Endothelial cell of umbilical vein (primary cell): Measurements from ENCODE around the gene SGCE. TPM values are rescaled to one million over a fixed set of nuclear protein-coding genes. Genes with fewer than 3 reads are reported as not detected.

Source experiments
- BruUV-seq: library from RNA; stranded (reverse); fragments of 400-500 nt; replicated peaks from 2 replicates; lab custom pipeline; 2021; lab: Mats Ljungman, UMichigan
- CTCF ChIA-PET: fragments of 300-600, 350-600 bp; sonication (Branson Sonifier 250); formaldehyde crosslinking; loops from one replicate; lab custom pipeline; 2021; ENCODE audit warnings: antibody characterized with exemption, inconsistent platforms; lab: Charles Lee
- POLR2A ChIA-PET: fragments of 300-600, 350-600 bp; sonication (Branson Sonifier 250); formaldehyde crosslinking; loops from one replicate; lab custom pipeline; 2021; ENCODE audit warnings: antibody characterized with exemption, inconsistent platforms; lab: Charles Lee
- DNase-seq: peaks from one replicate; pipeline ENCODE4 v3.0.0-alpha.2; 2011; ENCODE audit warnings: low read depth, low spot score
- FAIRE-seq: peaks from 2 replicates; lab custom pipeline; 2011; peaks lifted over from hg19 to GRCh38; lab: Jason Lieb, UNC
- H2AFZ ChIP-seq: 2 replicates; pipeline ENCODE4 v1.6.0; 2012; ENCODE audit warnings: low read depth, low read length, control low read depth, inconsistent platforms
- H3K27ac ChIP-seq: 2 replicates; pipeline ENCODE4 v1.5.1; 2011; ENCODE audit warnings: low read depth, mild to moderate bottlenecking, control low read depth, low read length, moderate library complexity; ENCODE audit not compliant: insufficient read depth
- H3K27me3 ChIP-seq, 2 experiments: 2 replicates each; pipeline versions ENCODE4 v1.6.0 to v1.6.1; 2011; ENCODE audit warnings: low read length in 2 of 2, mixed read lengths in 1 of 2; ENCODE audit not compliant: control insufficient read depth in 2 of 2, insufficient read depth in 2 of 2
- H3K36me3 ChIP-seq, 2 experiments: 2 replicates in 1 of 2; 3 replicates in 1 of 2; pipeline ENCODE4 v1.5.1; 2011; ENCODE audit warnings: low read length in 2 of 2, mild to moderate bottlenecking in 1 of 2, moderate library complexity in 1 of 2; ENCODE audit not compliant: control insufficient read depth in 2 of 2, insufficient read depth in 2 of 2; ENCODE audit errors: extremely low read depth in 1 of 2
- H3K4me1 ChIP-seq: 3 replicates; pipeline ENCODE4 v1.5.1; 2011; ENCODE audit warnings: mild to moderate bottlenecking, low read length; ENCODE audit not compliant: control insufficient read depth, insufficient read depth; ENCODE audit errors: extremely low read depth
- H3K4me2 ChIP-seq: 2 replicates; pipeline ENCODE4 v1.6.1; 2011; ENCODE audit warnings: low read length, control low read depth, mixed read lengths; ENCODE audit not compliant: insufficient read depth
- H3K4me3 ChIP-seq, 3 experiments: fragments of 200-600 bp in 1 of 3; sonication (generic), shearing (Covaris generic) in 1 of 3; replicated peaks in 1 of 3; 2 replicates each; pipeline ENCODE4 v1.5.1; 2011 to 2016; ENCODE audit warnings: control low read depth in 3 of 3, low read length in 3 of 3, mild to moderate bottlenecking in 2 of 3, inconsistent platforms in 1 of 3, low read depth in 1 of 3, moderate library complexity in 1 of 3; ENCODE audit not compliant: insufficient read depth in 1 of 3
- H3K79me2 ChIP-seq: 2 replicates; pipeline ENCODE4 v1.6.0; 2012; ENCODE audit warnings: low read length, inconsistent platforms; ENCODE audit not compliant: control insufficient read depth, insufficient read depth
- H3K9ac ChIP-seq: replicated peaks from 2 replicates; pipeline ENCODE3; 2011; ENCODE audit warnings: low read length, control low read depth; ENCODE audit not compliant: insufficient read depth; ENCODE audit errors: extremely low read depth
- H3K9me1 ChIP-seq: replicated peaks from 3 replicates; pipeline ENCODE4 v1.6.0; 2011; ENCODE audit warnings: mild to moderate bottlenecking, low read length; ENCODE audit not compliant: control insufficient read depth, insufficient read depth; ENCODE audit errors: extremely low read depth
- H3K9me3 ChIP-seq: replicated peaks from 2 replicates; pipeline ENCODE4 v1.5.1; 2012; ENCODE audit warnings: low read length, inconsistent platforms; ENCODE audit not compliant: control insufficient read depth, insufficient read depth
- H4K20me1 ChIP-seq: replicated peaks from 2 replicates; pipeline ENCODE3; 2011; ENCODE audit warnings: mild to moderate bottlenecking, low read length; ENCODE audit not compliant: control insufficient read depth, insufficient read depth; ENCODE audit errors: extremely low read depth
- EZH2 ChIP-seq: IDR thresholded peaks from 2 replicates; pipeline ENCODE4 v1.6.1; 2012; ENCODE audit warnings: borderline replicate concordance, low read depth, mild to moderate bottlenecking, moderate library complexity, low read length, inconsistent platforms; ENCODE audit not compliant: severe bottlenecking
- FOS ChIP-seq: IDR thresholded peaks from 2 replicates; pipeline ENCODE4 v1.6.1; 2011; ENCODE audit warnings: mild to moderate bottlenecking, low read length, moderate library complexity, borderline replicate concordance; ENCODE audit not compliant: insufficient read depth
- GATA2 ChIP-seq: IDR thresholded peaks from 2 replicates; pipeline ENCODE4 v1.7.0; 2011; ENCODE audit warnings: low read depth, mild to moderate bottlenecking, moderate library complexity, mixed read lengths, low read length; ENCODE audit not compliant: insufficient read length, insufficient read depth
- JUN ChIP-seq: IDR thresholded peaks from 2 replicates; pipeline ENCODE4 v1.6.1; 2011; ENCODE audit warnings: borderline replicate concordance, low read depth; ENCODE audit not compliant: insufficient read length, insufficient read depth
- MAX ChIP-seq: IDR thresholded peaks from 2 replicates; pipeline ENCODE4 v1.6.1; 2011; ENCODE audit not compliant: insufficient read depth, insufficient read length
- MYC ChIP-seq: IDR thresholded peaks from one replicate; pipeline ENCODE4 v1.6.1; 2011; ENCODE audit warnings: mild to moderate bottlenecking, low read depth, low read length
- POLR2A ChIP-seq: IDR thresholded peaks from 2 replicates; pipeline ENCODE4 v1.6.1; 2012; ENCODE audit warnings: low read depth, mild to moderate bottlenecking, control low read depth, low read length
- POLR2AphosphoS5 ChIP-seq: IDR thresholded peaks from 2 replicates; pipeline ENCODE4 v1.6.1; 2012; ENCODE audit warnings: low read depth, mild to moderate bottlenecking, control low read depth, low read length, moderate library complexity; ENCODE audit not compliant: insufficient read depth
- dilution Hi-C: fragments of 300-500 bp; cut with MboI; formaldehyde crosslinking; loops from one replicate; pipeline ENCODE4 v1.15.0; 2019; ENCODE audit warnings: low sequenced_read_pairs; ENCODE audit not compliant: extremely low pct_ligation_motif_present
- intact Hi-C: fragments of 100-400 bp; cut with micrococcal nuclease; formaldehyde crosslinking; loops from one replicate; pipeline ENCODE4 v1.10.0; 2022
- polyA plus RNA-seq, 4 experiments: library from polyadenylated mRNA; depleted of rRNA in 3 of 4; stranded (reverse) in 3 of 4; unstranded in 1 of 4; fragments of >200 nt; gene quantifications; 2 replicates each; pipeline versions ENCODE4 v1.2.1 to v1.2.3, GENCODE V29; 2011 to 2012; ENCODE audit warnings: missing spikeins in 1 of 4
- total RNA-seq: library from RNA; stranded (reverse); gene quantifications from 2 replicates; pipeline ENCODE4 v1.2.3, GENCODE V29; 2021
- TF ChIP-seq, protein P1 (sequence below), 2 donors: IDR thresholded peaks; 1 replicate in 1 of 2; 2 replicates in 1 of 2; pipeline ENCODE4 v1.5.1; 2011; ENCODE audit warnings: low read length in 2 of 2, mild to moderate bottlenecking in 2 of 2, moderate library complexity in 2 of 2, control low read depth in 1 of 2, inconsistent platforms in 1 of 2, low read depth in 1 of 2; ENCODE audit not compliant: insufficient read depth in 1 of 2; ENCODE audit errors: extremely low read depth in 1 of 2

The SGCE gene
- total and polyA plus RNA-seq, 2 donors (not counting 3 experiments of a cell fraction or from before 2014, with no cell fraction given) = 46.8 to 53.3 TPM

GRCh38 chr7:94559972-94560371, 96.0 kb downstream of the SGCE start:
- intact Hi-C loops = loop anchor here (1.0 kb wide), 1 partner anchor 8 kb away; no protein-coding TSS in a partner anchor
- no peak overlapping the region for H3K4me2 ChIP-seq
- CTCF ChIA-PET = no interaction called here
- no peak for DNase-seq
- no peak for FAIRE-seq
- no peak overlapping the region for H3K9ac ChIP-seq
- no peaks in the 10 kb centered on the region for H3K36me3 ChIP-seq
- TF ChIP-seq GATA2 (no peak), EZH2 (no peak), FOS (no peak), POLR2A (no peak), JUN (no peak), POLR2AphosphoS5 (no peak), MAX (no peak), MYC (no peak)
- TF ChIP-seq, protein P1, sequence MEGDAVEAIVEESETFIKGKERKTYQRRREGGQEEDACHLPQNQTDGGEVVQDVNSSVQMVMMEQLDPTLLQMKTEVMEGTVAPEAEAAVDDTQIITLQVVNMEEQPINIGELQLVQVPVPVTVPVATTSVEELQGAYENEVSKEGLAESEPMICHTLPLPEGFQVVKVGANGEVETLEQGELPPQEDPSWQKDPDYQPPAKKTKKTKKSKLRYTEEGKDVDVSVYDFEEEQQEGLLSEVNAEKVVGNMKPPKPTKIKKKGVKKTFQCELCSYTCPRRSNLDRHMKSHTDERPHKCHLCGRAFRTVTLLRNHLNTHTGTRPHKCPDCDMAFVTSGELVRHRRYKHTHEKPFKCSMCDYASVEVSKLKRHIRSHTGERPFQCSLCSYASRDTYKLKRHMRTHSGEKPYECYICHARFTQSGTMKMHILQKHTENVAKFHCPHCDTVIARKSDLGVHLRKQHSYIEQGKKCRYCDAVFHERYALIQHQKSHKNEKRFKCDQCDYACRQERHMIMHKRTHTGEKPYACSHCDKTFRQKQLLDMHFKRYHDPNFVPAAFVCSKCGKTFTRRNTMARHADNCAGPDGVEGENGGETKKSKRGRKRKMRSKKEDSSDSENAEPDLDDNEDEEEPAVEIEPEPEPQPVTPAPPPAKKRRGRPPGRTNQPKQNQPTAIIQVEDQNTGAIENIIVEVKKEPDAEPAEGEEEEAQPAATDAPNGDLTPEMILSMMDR (IDR thresholded peaks at IDR 0.05; ENCODE audit: extremely low read depth in 1 of 2, insufficient read depth in 1 of 2, low read depth in 1 of 2, low read length in 2 of 2) = no peak
- no peaks in the 10 kb centered on the region for H4K20me1 ChIP-seq
- H3K79me2 ChIP-seq = no peaks in the 10 kb centered on the region
- no peaks in the 10 kb centered on the region for H3K27me3 ChIP-seq
- no peak overlapping the region for H3K4me3 ChIP-seq
- H3K9me1 ChIP-seq = no peaks in the 10 kb centered on the region
- no TSS peak for BruUV-seq
- no peak overlapping the region for H3K27ac ChIP-seq
- dilution Hi-C loops = no loop called here
- no peak overlapping the region for H2AFZ ChIP-seq
- POLR2A ChIA-PET = no interaction called here
- no peaks in the 10 kb centered on the region for H3K9me3 ChIP-seq
- peaks cover 5% of the 10 kb centered on the region for H3K4me1 ChIP-seq
